Sigmoid colon (tissue), 7 donors: ENCODE data around the gene SUSD5. TPM values are rescaled to one million over a fixed set of nuclear protein-coding genes. Genes with fewer than 3 reads are reported as not detected.

Experiments
- DNase-seq: peaks from one replicate; pipeline ENCODE4 v3.0.0-alpha.2; 2019
- H3K27ac ChIP-seq, 4 donors: fragments of 200-600 bp; sonication (generic); one replicate each; pipeline ENCODE4 v1.5.1; 2016 to 2019; ENCODE audit warnings: mild to moderate bottlenecking in 1 of 4
- H3K27me3 ChIP-seq, 3 donors: fragments of 200-600 bp; sonication (generic); one replicate each; pipeline ENCODE4 v1.5.1; 2019; ENCODE audit warnings: mild to moderate bottlenecking in 1 of 3
- H3K36me3 ChIP-seq, 4 donors: fragments of 200-600 bp; sonication (generic); one replicate each; pipeline ENCODE4 v1.5.1; 2016 to 2019
- H3K4me1 ChIP-seq, 4 donors: fragments of 200-600 bp; sonication (generic); one replicate each; pipeline ENCODE4 v1.5.1; 2017 to 2019
- H3K4me3 ChIP-seq, 4 donors: fragments of 200-600 bp; sonication (generic); one replicate each; pipeline ENCODE4 v1.5.1; 2017 to 2019; ENCODE audit warnings: mild to moderate bottlenecking in 2 of 4, moderate library complexity in 1 of 4
- H3K9me3 ChIP-seq, 4 donors: fragments of 200-600 bp in 3 of 4; sonication (generic) in 3 of 4; one replicate each; pipeline versions ENCODE4 v1.5.1 to v1.6.1; 2013 to 2019
- CTCF ChIP-seq, 4 experiments: fragments of 450-650 bp in 3 of 4; fragments of 200-600 bp in 1 of 4; IDR thresholded peaks; one replicate each; pipeline ENCODE4 v1.5.1; 2016 to 2019; ENCODE audit warnings: antibody characterized with exemption in 4 of 4, mild to moderate bottlenecking in 3 of 4, moderate library complexity in 2 of 4
- EP300 ChIP-seq, 4 donors: sonication (generic); formaldehyde crosslinking; IDR thresholded peaks; one replicate each; pipeline ENCODE4 v1.6.1; 2017; ENCODE audit warnings: antibody characterized with exemption in 4 of 4
- POLR2A ChIP-seq, 2 donors: fragments of 450-650 bp; IDR thresholded peaks; one replicate each; pipeline ENCODE4 v1.6.1; 2016; ENCODE audit warnings: antibody characterized with exemption in 2 of 2, mild to moderate bottlenecking in 2 of 2, moderate library complexity in 2 of 2
- POLR2AphosphoS5 ChIP-seq, 4 donors: sonication (generic); formaldehyde crosslinking; IDR thresholded peaks; one replicate each; pipeline ENCODE4 v1.6.1; 2017; ENCODE audit warnings: antibody characterized with exemption in 4 of 4
- WGBS, 2 donors: extraction: QIAGEN DNeasy Blood & Tissue Kit; methylation state at CpG; one replicate each; pipeline ENCODE4 v1.1.7; 2013; 5-methylcytosine and 5-hydroxymethylcytosine counted together
- intact Hi-C: fragments of 100-400 bp; cut with DNase I; formaldehyde crosslinking; loops from one replicate; pipeline ENCODE4 v1.15.1; 2023
- polyA plus RNA-seq, 3 donors: library from polyadenylated mRNA; stranded (reverse); fragments of 200-250 nt; gene quantifications; one replicate each; pipeline ENCODE4 v1.2.3, GENCODE V29; 2013
- total RNA-seq, 4 donors: library from RNA; depleted of rRNA; stranded (reverse); fragments of >200 nt; gene quantifications; one replicate each; pipeline ENCODE4 v1.1.0, GENCODE V29; 2016
- donor health status: healthy with polysubstance abuse.
- donor health status: Bipolar disorder and iron deficiency.
- donor health status: healthy.

Gene SUSD5
- total and polyA plus RNA-seq, 7 donors: under 0.01 to 10.9 (median 1.7) TPM; not detected in 1

GRCh38 chr3:33119891-33120290, 98.7 kb downstream of the SUSD5 start:
- no peak for TF ChIP-seq CTCF (IDR thresholded peaks at IDR 0.05)
- TF ChIP-seq POLR2A (IDR thresholded peaks at IDR 0.05): no peak
- no peak for TF ChIP-seq POLR2AphosphoS5 (IDR thresholded peaks at IDR 0.05)
- TF ChIP-seq EP300 (IDR thresholded peaks at IDR 0.05): no peak
- peaks cover 0 to 27% (median 14%) of the 10 kb centered on the region in 4 donors for H3K4me1 ChIP-seq
- H3K27ac ChIP-seq: peak overlapping the region in 1 of 4 donors; percentile 1
- WGBS, 2 donors: 89 to 90% methylated on average over 3 of the region's 3 CpGs
- H3K27me3 ChIP-seq: no peaks in the 10 kb centered on the region
- no peaks in the 10 kb centered on the region for H3K9me3 ChIP-seq
- peaks cover 4 to 54% (median 14%) of the 10 kb centered on the region in 4 donors for H3K36me3 ChIP-seq
- intact Hi-C loops: no loop called here
- no peak for DNase-seq
- H3K4me3 ChIP-seq: no peak overlapping the region

- H3K4me1 ChIP-seq: peaks cover 0 to 34% (median 20%) of the 10 kb centered on the region in 4 donors
- no peak overlapping the region for H3K4me3 ChIP-seq
- H3K27ac ChIP-seq: peak overlapping the region in 3 of 4 donors; percentile 14 to 99 (median 36)
- no peaks in the 10 kb centered on the region for H3K27me3 ChIP-seq
- DNase-seq: no peak
- no peak for TF ChIP-seq POLR2AphosphoS5 (IDR thresholded peaks at IDR 0.05)
- TF ChIP-seq EP300 (IDR thresholded peaks at IDR 0.05): no peak
- no peak for TF ChIP-seq POLR2A (IDR thresholded peaks at IDR 0.05)
- no peak for TF ChIP-seq CTCF (IDR thresholded peaks at IDR 0.05)
- H3K36me3 ChIP-seq: peaks cover 0 to 33% (median 8%) of the 10 kb centered on the region in 4 donors
- intact Hi-C loops: no loop called here
- H3K9me3 ChIP-seq: no peaks in the 10 kb centered on the region
- 95 to 96% methylated on average over 3 of the region's 3 CpGs for WGBS, 2 donors
These were observed 101.1 kb downstream of the SUSD5 start for GRCh38 chr3:33117461-33117860.

GRCh38 chr3:33115024-33115768, 103.4 kb downstream of the SUSD5 start:
- DNase-seq: peak; percentile 96
- H3K27ac ChIP-seq: peak overlapping the region; percentile 95 to 99 (median 99)
- WGBS, 2 donors: 46 to 51% methylated on average over 13 of the region's 13 CpGs
- H3K4me3 ChIP-seq: peak overlapping the region; percentile 60 to 92 (median 75)
- H3K27me3 ChIP-seq: no peaks in the 10 kb centered on the region
- H3K4me1 ChIP-seq: peaks cover 0 to 34% (median 20%) of the 10 kb centered on the region in 4 donors
- H3K36me3 ChIP-seq: peaks cover 0 to 10% (median 0%) of the 10 kb centered on the region in 4 donors
- intact Hi-C loops: no loop called here
- no peaks in the 10 kb centered on the region for H3K9me3 ChIP-seq
- TF ChIP-seq POLR2AphosphoS5 (IDR thresholded peaks at IDR 0.05): peak; percentile 50 to 87 (median 54)
- no peak for TF ChIP-seq POLR2A (IDR thresholded peaks at IDR 0.05)
- TF ChIP-seq EP300 (IDR thresholded peaks at IDR 0.05): peak in 1 of 4 donors; percentile 58

GRCh38 chr3:33114622-33115023, 104.0 kb downstream of the SUSD5 start:
- H3K4me1 ChIP-seq: peaks cover 0 to 34% (median 20%) of the 10 kb centered on the region in 4 donors
- no peak for DNase-seq
- 40 to 50% methylated on average over 14 of the region's 14 CpGs for WGBS, 2 donors

More at GRCh38 chr3:33114622-33115023, 104.0 kb downstream of the SUSD5 start:
- no peaks in the 10 kb centered on the region for H3K9me3 ChIP-seq
- no peaks in the 10 kb centered on the region for H3K27me3 ChIP-seq
- peaks cover 0 to 7% (median 0%) of the 10 kb centered on the region in 4 donors for H3K36me3 ChIP-seq
- intact Hi-C loops: loop anchor here (5.0 kb wide), 1 partner anchor 328 kb away; the partner anchor contains the start of gene UBP1
- H3K4me3 ChIP-seq: peak overlapping the region; percentile 60 to 92 (median 75)
- H3K27ac ChIP-seq: peak overlapping the region; percentile 95 to 99 (median 99)
- TF ChIP-seq POLR2AphosphoS5 (IDR thresholded peaks at IDR 0.05): peak in 3 of 4 donors; percentile 4 to 52 (median 10)
- TF ChIP-seq EP300 (IDR thresholded peaks at IDR 0.05): no peak
- TF ChIP-seq POLR2A (IDR thresholded peaks at IDR 0.05): no peak
- TF ChIP-seq CTCF (IDR thresholded peaks at IDR 0.05): no peak
